GM21529 (cell line): ENCODE results near the gene SHB.
A peak's percentile ranks its signal among the peaks of the same experiment; 100 is the strongest.

Experiments
- ATAC-seq: cut with Tn5 transposase; IDR thresholded peaks from one replicate; pipeline ENCODE4 v1.9.1; 2021; ENCODE audit not compliant: unreplicated experiment

Gene SHB

GRCh38 chr9:38088006-38088925, 19.2 kb upstream of the SHB start:
- ATAC-seq = peak; percentile 51

GRCh38 chr9:38086496-38086895, 17.5 kb upstream of the SHB start:
- ATAC-seq = no peak

GRCh38 chr9:38085308-38085707, 16.3 kb upstream of the SHB start:
- ATAC-seq = no peak

GRCh38 chr9:38084556-38084880, 15.5 kb upstream of the SHB start:
- ATAC-seq = no peak

GRCh38 chr9:38083858-38084555, 15.0 kb upstream of the SHB start:
- ATAC-seq = no peak

- ATAC-seq = no peak
These were observed 13.6 kb upstream of the SHB start for GRCh38 chr9:38082446-38083287.

- no peak for ATAC-seq
These were observed 12.5 kb upstream of the SHB start for GRCh38 chr9:38081356-38082108.

- ATAC-seq = no peak
These were observed 10.5 kb upstream of the SHB start for GRCh38 chr9:38079461-38080031.

- ATAC-seq = no peak
These were observed 6.2 kb upstream of the SHB start for GRCh38 chr9:38075272-38075671.

GRCh38 chr9:38074441-38074961, 5.5 kb upstream of the SHB start:
- ATAC-seq = no peak

GRCh38 chr9:38073882-38074281, 4.9 kb upstream of the SHB start:
- ATAC-seq = no peak

- no peak for ATAC-seq
These were observed 2.6 kb upstream of the SHB start for GRCh38 chr9:38071470-38072134.

- peak; percentile 0 for ATAC-seq
These were observed 957 bp downstream of the SHB start for GRCh38 chr9:38067859-38068681.

GRCh38 chr9:38066914-38067858, 1.8 kb downstream of the SHB start:
- ATAC-seq = no peak

- no peak for ATAC-seq
These were observed 2.7 kb downstream of the SHB start for GRCh38 chr9:38066197-38066913.

GRCh38 chr9:38065369-38066075, 3.5 kb downstream of the SHB start:
- ATAC-seq = peak; percentile 37
